Measurements from ENCODE around the gene TMC8. TPM values are rescaled to one million over a fixed set of nuclear protein-coding genes. Genes with fewer than 3 reads are reported as not detected.

The TMC8 gene
- polyA plus RNA-seq, 1 experiment: not detected

DNA sequence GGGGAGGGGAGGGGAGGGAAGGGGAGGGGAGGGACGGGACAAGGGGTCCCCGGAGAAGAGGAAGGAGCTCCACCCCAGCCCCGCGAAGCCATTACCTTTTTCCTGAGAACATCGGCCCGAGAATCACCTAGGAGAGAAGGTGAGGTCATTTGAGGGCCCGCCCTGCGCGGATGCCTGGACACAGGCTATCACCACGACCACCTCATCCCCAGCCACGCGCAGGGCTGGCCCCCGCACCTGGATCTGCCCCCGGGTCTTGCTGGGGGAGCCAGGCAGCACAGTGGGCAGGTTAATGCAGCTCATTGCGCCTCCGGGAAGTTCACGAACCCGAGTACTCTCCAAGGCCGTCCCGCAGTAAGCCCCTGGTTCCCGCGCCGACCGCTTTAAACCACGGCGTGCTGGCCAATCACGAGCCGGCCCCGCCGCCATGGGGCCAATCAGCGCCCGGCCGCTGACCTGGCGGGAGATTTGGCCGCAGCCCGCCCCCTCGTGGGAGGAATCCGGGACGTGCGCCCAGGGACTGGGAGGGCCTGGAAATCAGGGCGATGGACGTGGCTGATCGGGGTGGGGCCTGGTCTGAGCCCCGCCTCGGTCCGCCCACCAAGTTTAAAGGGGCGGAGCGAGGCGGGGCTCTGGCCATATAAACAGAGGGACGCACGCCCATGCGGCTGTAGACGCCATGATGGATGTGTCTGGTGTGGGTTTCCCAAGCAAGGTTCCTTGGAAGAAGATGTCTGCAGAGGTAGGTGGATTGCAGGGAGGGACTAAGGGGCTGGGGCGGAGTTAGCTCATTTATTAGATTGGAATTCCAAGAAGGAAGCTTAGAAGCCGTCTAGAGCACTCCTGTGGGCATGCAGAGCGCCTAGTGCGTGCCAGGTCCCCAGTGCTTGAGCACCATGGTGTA is 56.4 kb downstream of the TMC8 start, which contains the start of the genes AFMID and TK1:
Gene AFMID, plus strand, starts transcription at position 671 of the 904 bp plus-strand sequence. Its CDS starts 9 bp downstream, at position 680.
Gene TK1, minus strand, starts transcription at position 361 of the 904 bp plus-strand sequence. Its CDS starts 58 bp downstream, at position 303.
- Histone ChIP-seq H3K9me3 (ENCODE audit: control insufficient read depth, insufficient read depth, low read length) (no peaks in the 10 kb centered on the region), H3K4me3 (ENCODE audit: low read depth, low read length) (peak within 1 kb of the TSS; percentile 79), H3K27me3 (ENCODE audit: control insufficient read depth, insufficient read depth, low read length) (no peaks in the 10 kb centered on the region), H3K27ac (ENCODE audit: low read depth, low read length) (peak within 1 kb of the TSS; percentile 21)
- ChIA-PET CTCF (interaction anchor here (0.5 to 2.9 kb wide), 36 partner anchors 8 to 421 kb away, joined by 3 to 31 read pairs (median 3); no protein-coding TSS in a partner anchor), POLR2A (interaction anchor here (0.6 to 1.5 kb wide), 6 partner anchors 12 to 1018 kb away, joined by 3 to 11 read pairs (median 4); no protein-coding TSS in a partner anchor)
- peak; percentile 93 for DNase-seq (ENCODE audit: low read depth, low spot score)
- TF ChIP-seq, protein P1, sequence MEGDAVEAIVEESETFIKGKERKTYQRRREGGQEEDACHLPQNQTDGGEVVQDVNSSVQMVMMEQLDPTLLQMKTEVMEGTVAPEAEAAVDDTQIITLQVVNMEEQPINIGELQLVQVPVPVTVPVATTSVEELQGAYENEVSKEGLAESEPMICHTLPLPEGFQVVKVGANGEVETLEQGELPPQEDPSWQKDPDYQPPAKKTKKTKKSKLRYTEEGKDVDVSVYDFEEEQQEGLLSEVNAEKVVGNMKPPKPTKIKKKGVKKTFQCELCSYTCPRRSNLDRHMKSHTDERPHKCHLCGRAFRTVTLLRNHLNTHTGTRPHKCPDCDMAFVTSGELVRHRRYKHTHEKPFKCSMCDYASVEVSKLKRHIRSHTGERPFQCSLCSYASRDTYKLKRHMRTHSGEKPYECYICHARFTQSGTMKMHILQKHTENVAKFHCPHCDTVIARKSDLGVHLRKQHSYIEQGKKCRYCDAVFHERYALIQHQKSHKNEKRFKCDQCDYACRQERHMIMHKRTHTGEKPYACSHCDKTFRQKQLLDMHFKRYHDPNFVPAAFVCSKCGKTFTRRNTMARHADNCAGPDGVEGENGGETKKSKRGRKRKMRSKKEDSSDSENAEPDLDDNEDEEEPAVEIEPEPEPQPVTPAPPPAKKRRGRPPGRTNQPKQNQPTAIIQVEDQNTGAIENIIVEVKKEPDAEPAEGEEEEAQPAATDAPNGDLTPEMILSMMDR (IDR thresholded peaks at IDR 0.05; ENCODE audit: low read depth, low read length): peak; percentile 75

Other genes with a start within 250 kb of the TMC8 start
- 1.2 and 2.2 TPM in 2 replicates for gene TNRC6C, start 172.1 kb upstream of the TMC8 start, polyA plus RNA-seq (2011; rRNA removed)
- 0.51 and 0.53 TPM in 2 replicates for gene TMC6, start 2.0 kb upstream of the TMC8 start, polyA plus RNA-seq (2011; rRNA removed)
- gene C17orf99, start 15.6 kb downstream of the TMC8 start, polyA plus RNA-seq (2011; rRNA removed): not detected in 2 replicates
- gene SYNGR2, start 37.8 kb downstream of the TMC8 start, polyA plus RNA-seq (2011; rRNA removed): 26.7 and 38.6 TPM in 2 replicates
- 27.1 and 31.4 TPM in 2 replicates for gene TK1, start 56.3 kb downstream of the TMC8 start, polyA plus RNA-seq (2011; rRNA removed)
- 26.2 and 30.2 TPM in 2 replicates for gene AFMID, start 56.6 kb downstream of the TMC8 start, polyA plus RNA-seq (2011; rRNA removed)
- gene BIRC5, start 83.5 kb downstream of the TMC8 start, polyA plus RNA-seq (2011; rRNA removed): 11.6 and 15.3 TPM in 2 replicates
- gene TMEM235, start 100.9 kb downstream of the TMC8 start, polyA plus RNA-seq (2011; rRNA removed): not detected in 2 replicates
- gene SOCS3, start 229.3 kb downstream of the TMC8 start, polyA plus RNA-seq (2011; rRNA removed): 15.3 and 21.0 TPM in 2 replicates
- gene PGS1, start 247.9 kb downstream of the TMC8 start, polyA plus RNA-seq (2011; rRNA removed): 31.0 and 31.7 TPM in 2 replicates

All from AG04450 (cell line).